GM23338 (cell line): ENCODE data around the gene CPE.

ENCODE experiments used
- CTCF ChIP-seq, 2 experiments: fragments of 200-600 bp in 1 of 2; sonication (generic) in 1 of 2; conservative IDR thresholded peaks; 2 replicates each; pipeline versions ENCODE4 v1.5.1 to v1.6.1; 2016 to 2017; ENCODE audit warnings: antibody characterized with exemption in 2 of 2, low read depth in 2 of 2, mild to moderate bottlenecking in 2 of 2, moderate library complexity in 1 of 2
- EZH2 ChIP-seq: fragments of 200-600 bp; sonication (generic); IDR thresholded peaks from one replicate; pipeline ENCODE4 v1.8.0; 2017; ENCODE audit warnings: antibody characterized with exemption, mild to moderate bottlenecking, low read depth; ENCODE audit not compliant: unreplicated experiment
- EZH2phosphoT487 ChIP-seq: fragments of 200-600 bp; sonication (generic); IDR thresholded peaks from one replicate; pipeline ENCODE4 v1.8.1; 2018; ENCODE audit warnings: antibody characterized with exemption; ENCODE audit not compliant: unreplicated experiment
- JUNB ChIP-seq: IDR thresholded peaks from one replicate; pipeline ENCODE4 v1.6.1; 2016; ENCODE audit warnings: antibody characterized with exemption; ENCODE audit not compliant: unreplicated experiment
- POLR2AphosphoS5 ChIP-seq: IDR thresholded peaks from 2 replicates; pipeline ENCODE4 v1.6.1; 2016; ENCODE audit warnings: antibody characterized with exemption, low read depth
- STAT1 ChIP-seq: IDR thresholded peaks from one replicate; pipeline ENCODE4 v1.6.1; 2016; ENCODE audit warnings: antibody characterized with exemption; ENCODE audit not compliant: unreplicated experiment
- ZNF114 ChIP-seq: fragments of 250-450 bp; sonication (Bioruptor Pico); IDR thresholded peaks from 2 replicates; pipeline ENCODE4 v1.5.0; 2020; ENCODE audit warnings: mild to moderate bottlenecking, moderate library complexity
- ZNF331 ChIP-seq: fragments of 250-450 bp; sonication (Bioruptor Pico); IDR thresholded peaks from 2 replicates; pipeline ENCODE4 v1.5.0; 2020; ENCODE audit warnings: low read depth, mild to moderate bottlenecking, moderate library complexity
- TF ChIP-seq, protein P1 (sequence below): IDR thresholded peaks from one replicate; pipeline ENCODE4 v1.6.1; 2018; ENCODE audit warnings: antibody characterized with exemption; ENCODE audit not compliant: unreplicated experiment
- TF ChIP-seq, protein P2 (sequence below): IDR thresholded peaks from 2 replicates; pipeline ENCODE4 v1.6.1; 2016; ENCODE audit warnings: antibody characterized with exemption

- TF ChIP-seq CTCF (conservative IDR thresholded peaks at IDR 0.05; ENCODE audit: low read depth in 2 of 2) (no peak), EZH2 (no peak), STAT1 (no peak), JUNB (no peak), ZNF114 (CRISPR knock-in tag) (no peak), EZH2phosphoT487 (no peak), POLR2AphosphoS5 (no peak), ZNF331 (CRISPR knock-in tag) (no peak)
- TF ChIP-seq, protein P1, sequence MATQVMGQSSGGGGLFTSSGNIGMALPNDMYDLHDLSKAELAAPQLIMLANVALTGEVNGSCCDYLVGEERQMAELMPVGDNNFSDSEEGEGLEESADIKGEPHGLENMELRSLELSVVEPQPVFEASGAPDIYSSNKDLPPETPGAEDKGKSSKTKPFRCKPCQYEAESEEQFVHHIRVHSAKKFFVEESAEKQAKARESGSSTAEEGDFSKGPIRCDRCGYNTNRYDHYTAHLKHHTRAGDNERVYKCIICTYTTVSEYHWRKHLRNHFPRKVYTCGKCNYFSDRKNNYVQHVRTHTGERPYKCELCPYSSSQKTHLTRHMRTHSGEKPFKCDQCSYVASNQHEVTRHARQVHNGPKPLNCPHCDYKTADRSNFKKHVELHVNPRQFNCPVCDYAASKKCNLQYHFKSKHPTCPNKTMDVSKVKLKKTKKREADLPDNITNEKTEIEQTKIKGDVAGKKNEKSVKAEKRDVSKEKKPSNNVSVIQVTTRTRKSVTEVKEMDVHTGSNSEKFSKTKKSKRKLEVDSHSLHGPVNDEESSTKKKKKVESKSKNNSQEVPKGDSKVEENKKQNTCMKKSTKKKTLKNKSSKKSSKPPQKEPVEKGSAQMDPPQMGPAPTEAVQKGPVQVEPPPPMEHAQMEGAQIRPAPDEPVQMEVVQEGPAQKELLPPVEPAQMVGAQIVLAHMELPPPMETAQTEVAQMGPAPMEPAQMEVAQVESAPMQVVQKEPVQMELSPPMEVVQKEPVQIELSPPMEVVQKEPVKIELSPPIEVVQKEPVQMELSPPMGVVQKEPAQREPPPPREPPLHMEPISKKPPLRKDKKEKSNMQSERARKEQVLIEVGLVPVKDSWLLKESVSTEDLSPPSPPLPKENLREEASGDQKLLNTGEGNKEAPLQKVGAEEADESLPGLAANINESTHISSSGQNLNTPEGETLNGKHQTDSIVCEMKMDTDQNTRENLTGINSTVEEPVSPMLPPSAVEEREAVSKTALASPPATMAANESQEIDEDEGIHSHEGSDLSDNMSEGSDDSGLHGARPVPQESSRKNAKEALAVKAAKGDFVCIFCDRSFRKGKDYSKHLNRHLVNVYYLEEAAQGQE, result no peak
- TF ChIP-seq, protein P2, sequence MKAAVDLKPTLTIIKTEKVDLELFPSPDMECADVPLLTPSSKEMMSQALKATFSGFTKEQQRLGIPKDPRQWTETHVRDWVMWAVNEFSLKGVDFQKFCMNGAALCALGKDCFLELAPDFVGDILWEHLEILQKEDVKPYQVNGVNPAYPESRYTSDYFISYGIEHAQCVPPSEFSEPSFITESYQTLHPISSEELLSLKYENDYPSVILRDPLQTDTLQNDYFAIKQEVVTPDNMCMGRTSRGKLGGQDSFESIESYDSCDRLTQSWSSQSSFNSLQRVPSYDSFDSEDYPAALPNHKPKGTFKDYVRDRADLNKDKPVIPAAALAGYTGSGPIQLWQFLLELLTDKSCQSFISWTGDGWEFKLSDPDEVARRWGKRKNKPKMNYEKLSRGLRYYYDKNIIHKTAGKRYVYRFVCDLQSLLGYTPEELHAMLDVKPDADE, result no peak
Observed at GRCh38 chr4:165515201-165515600, 136.4 kb downstream of the CPE start.
